GM19240 (cell line): Measurements from ENCODE around the gene DHRS13.
"Not testable (repeated sequence)": the region's sequence is repeated elsewhere in the genome, so short reads cannot be mapped to it uniquely, and the experiment has no call there.

Experiments used
- DNase-seq: peaks from one replicate; pipeline ENCODE4 v3.0.0; 2011; ENCODE audit warnings: low spot score; ENCODE audit not compliant: insufficient read length

The DHRS13 gene

DNA sequence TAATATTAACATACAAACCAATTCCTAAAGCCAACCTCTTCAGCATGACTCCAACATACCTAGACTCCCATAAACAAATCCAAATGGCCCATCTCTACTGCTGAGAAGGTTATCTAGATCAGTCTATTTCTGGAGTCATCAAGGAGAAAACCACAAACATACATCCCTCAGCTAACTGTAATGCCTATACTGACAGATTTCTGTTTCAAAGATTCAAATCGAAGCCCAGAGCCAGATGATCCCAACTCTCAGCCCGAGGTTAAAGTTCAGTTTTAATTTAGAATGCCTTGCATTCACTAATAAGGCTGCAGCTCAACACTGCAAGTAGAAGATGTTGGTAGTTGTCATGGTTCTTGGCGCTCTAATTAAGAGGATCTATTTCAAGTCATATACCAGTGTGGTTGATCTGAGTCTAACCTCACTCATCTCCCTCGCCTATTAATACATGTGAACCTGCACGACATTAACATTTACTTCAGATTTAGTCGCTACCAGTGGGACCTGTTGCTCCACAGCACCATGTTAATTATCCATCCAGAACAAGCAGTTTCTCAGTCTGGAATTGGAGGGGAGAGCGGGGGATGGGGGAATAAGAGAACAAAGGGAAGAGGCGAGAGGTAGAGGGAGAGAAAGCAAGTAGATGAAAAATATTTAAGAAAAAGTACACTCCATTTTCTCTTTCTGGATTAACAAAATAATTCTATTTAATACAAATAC, 33.0 kb upstream of the DHRS13 start:
- no peak for DNase-seq

DNA sequence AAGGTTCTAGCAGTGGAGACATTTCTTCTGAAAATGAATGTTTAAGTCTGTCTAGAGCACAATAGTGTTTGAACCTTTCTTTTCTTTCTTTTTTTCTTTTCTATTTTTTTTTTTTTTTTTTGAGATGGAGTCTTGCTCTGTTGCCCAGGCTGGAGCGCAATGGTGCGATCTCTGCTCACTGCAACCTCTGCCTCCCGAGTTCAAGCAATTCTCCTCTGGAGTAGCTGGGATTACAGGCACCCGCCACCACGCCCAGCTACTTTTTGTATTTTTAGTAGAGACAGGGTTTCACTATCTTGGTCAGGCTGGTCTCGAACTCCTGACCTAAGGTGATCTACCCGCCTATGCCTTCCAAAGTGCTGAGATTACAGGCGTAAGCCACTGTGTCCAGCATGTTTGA, 31.6 kb upstream of the DHRS13 start:
- not testable (repeated sequence) for DNase-seq

- DNase-seq, result no peak
Observed at GRCh38 chr17:28929787-28930186, 26.9 kb upstream of the DHRS13 start.

GRCh38 chr17:28928061-28928460, 25.2 kb upstream of the DHRS13 start:
- no peak for DNase-seq

DNA sequence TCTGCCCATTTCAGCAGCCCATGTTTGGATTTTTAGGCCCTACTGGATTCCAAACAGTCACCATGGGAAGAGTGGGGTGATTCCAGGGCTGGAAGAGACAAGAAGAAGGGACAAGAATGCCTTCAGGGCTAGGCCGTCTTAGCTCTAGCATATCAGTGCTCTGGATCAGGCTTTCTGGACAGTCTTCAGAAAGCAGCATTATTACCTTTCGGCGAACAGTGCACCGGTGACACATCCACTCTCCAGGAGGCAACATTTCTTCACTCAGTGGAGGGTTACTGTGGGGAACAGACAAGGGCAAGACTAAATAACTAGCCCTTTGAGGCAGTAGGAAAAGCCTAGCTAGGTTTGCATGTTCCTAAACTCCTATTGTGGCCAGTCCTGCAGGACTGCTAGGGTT, 23.9 kb upstream of the DHRS13 start:
- no peak for DNase-seq

- DNase-seq, result no peak
Observed at GRCh38 chr17:28926366-28926765, 23.5 kb upstream of the DHRS13 start.

- DNase-seq, result no peak
Observed at GRCh38 chr17:28925912-28926365, 23.1 kb upstream of the DHRS13 start.

DNA sequence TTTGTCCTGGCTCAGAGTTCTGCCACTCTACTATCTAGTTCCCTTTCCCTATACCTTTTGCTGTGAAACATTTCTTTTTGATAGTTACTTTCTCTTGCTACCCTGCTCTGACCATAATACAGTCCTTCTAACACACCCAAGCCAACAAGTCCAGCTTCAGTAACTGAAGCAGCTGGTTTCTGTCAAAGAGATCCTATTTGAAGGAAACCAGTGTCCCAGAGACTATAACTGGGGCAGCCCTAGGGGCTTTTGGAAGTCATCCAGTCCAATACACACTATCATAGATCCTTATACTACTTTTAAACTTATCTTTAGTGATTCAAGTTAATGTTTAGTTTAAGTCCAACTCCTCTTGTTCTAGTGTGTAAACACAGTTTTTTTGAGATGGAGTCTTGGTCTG, 17.3 kb upstream of the DHRS13 start:
- DNase-seq, result no peak

- DNase-seq, result no peak
Observed at GRCh38 chr17:28918295-28918694, 15.4 kb upstream of the DHRS13 start.

DNA sequence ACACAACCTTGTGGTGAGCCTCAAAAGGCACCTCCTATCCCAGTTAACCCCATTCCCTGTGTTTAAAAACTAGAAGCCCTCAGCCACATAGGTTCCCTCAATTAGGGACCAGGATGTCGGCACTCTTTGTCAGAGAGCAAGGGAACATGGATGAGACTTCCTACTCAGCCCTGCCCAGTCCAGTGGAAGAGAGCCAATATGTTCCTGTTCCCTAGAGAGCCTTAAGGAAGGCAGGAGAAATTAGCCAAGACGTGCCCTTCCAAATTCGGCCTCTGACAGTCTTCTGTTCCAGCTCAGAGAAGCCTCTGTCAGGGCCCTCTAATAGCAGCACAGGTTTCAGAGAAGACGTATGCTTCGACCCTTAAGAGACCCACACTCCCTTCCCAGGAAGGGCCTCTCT, 14.6 kb upstream of the DHRS13 start:
- no peak for DNase-seq

GRCh38 chr17:28917029-28917428, 14.2 kb upstream of the DHRS13 start:
- DNase-seq, result no peak

- no peak for DNase-seq
Observed at GRCh38 chr17:28916302-28916934, 13.5 kb upstream of the DHRS13 start.

- DNase-seq, result no peak
Observed at GRCh38 chr17:28912938-28913333, 10.1 kb upstream of the DHRS13 start.

DNA sequence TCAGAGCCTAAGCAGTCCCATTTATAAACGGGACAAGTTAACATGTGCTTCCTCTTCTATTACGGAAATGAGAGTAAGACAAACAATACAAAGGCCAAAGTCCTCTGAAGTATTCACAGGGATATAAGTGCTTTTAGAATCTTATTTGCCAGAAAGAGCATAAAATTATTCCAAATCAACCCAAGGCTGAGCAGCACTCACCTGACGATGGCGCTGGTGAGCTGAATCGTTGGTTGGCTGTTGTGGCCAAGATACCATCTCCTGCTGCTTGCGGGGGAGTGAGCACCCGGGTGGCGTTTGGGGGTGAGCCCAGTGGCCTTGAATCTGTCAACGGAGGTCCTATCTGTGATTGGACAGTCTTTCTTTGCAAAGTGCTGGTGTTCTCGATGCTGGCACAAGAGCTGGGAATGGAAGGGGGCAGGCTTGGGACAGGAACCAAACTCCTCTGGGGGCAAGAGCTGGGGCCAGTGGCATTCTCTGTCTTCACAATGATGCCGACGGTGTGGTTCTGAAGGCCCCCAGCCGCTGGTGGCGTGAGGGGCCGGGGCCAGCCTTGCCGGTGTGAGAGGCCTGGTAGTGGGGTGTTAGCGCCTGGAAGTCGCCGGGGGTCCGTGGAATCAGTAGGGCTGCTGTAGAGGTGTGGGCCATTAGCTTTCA, 9.5 kb upstream of the DHRS13 start:
- no peak for DNase-seq

DNA sequence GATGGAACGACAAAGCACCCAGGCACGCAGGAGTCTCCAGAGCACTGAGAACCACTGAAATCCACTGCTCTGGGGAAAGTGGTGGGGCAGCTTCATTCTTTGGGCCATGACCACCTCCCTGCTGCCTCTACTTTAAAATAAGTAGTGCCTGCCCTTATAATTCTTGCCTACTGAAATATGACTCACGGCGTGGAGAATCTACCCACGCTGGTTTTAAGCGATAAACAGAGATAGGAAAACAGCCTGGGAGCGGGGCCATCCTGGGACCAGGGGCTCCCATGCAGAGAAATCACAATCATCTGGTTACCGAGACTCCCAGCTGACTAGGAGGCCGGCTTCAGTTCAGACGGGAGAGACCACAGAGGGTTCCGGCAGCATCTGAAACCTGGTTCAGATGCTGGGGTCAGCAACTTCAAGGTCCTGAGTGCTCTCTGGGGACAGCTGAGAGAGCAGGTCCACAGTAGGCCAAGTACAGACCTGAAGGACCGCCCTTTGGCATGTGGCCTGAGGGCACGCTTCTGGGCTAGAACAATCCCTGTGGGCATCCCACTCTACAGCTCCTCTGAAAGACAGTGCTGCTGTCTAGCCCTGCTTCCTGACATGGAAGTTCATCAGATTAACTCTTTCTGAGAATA, 8.6 kb upstream of the DHRS13 start:
- DNase-seq, result no peak

DNA sequence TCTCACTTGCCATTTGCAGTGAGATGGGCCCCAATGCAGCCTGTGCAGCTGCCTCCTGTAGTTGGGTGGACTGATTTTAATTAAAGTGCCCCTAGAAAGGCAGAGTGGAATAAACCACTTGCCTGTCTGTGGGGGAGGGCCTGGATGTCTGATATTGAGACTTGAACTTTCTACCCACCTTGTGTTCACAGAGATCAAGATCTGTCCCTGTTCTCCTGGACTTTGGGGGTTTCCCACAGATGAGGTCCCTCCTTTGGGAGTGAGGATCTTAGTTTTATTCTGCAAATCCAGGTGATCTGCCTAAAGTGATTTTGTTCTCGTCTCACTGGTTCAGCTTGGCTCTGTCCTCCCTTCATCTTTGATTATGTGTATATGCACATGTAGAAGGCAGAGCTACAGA, 7.7 kb upstream of the DHRS13 start:
- DNase-seq, result no peak

- no peak for DNase-seq
Observed at GRCh38 chr17:28908640-28909167, 5.8 kb upstream of the DHRS13 start.

DNA sequence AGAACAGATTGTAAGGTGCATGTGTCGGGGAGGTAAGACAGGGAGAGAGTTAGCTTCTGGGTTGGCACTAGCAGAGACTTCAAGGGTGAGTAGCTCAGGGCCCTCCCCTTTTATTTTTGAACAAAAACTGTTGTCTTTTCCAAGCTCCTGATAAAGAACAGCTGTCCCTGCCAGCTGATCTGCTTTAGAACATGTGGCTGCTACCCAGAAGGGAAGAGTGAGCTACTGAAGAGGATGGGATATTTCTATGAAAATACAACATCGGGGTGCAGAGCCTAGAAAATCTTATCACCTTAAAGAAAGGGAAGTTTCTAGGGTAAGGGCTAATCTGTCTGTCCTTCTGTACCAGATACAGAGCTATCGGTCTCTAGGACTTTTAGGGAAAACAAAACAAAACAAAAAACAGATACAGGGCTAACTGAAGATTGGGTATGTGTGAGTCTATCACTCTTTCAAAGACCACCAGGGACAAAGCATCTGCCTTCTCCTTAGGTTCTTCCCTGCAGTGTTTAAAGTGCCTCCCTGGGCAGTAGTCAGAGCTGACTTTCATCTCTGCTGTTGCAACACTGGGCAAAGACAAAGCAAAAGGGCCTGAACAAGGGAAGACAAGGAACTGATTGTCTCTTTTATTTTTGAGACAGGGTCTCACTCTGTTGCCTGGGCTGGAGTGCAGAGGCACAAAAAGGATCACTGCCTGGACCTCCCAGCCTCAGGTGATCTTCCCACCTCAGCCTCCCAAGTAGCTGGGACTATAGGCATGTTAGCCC, 5.0 kb upstream of the DHRS13 start:
- no peak for DNase-seq

DNA sequence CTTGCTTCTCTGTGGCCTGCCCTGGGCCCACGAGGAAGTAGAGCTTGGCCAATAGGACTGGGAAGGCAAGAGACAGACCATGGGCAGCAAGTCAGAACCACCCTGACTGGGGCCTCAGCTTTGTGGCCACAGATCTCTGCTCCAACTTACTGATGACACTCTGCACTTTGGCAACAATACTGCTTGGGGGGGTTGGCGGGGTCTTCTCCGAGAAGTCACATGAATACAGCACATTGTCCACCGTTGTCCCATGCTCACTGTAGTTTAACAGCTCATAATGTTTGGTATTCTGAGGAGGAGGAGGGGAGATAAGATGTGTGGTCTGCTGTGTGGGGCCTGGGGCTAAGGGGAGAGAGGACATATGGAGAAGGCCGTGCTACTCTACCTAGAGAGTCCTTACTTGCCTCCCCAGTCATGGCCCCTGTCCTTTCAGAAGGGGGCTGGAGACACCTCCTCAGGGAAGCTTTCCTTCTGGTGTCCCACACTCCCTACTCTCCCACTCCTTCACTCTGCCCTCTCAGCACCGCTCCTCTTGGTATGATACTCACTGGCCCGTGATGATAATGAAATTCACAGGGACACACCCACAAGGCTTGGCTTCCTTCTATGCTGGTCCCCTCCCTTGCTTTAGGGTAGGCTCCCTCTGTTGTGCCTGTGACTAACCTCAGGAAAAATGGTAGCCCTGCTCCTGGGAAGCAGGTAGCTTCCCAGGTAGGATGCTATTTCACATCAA, 4.0 kb upstream of the DHRS13 start:
- DNase-seq, result no peak

DNA sequence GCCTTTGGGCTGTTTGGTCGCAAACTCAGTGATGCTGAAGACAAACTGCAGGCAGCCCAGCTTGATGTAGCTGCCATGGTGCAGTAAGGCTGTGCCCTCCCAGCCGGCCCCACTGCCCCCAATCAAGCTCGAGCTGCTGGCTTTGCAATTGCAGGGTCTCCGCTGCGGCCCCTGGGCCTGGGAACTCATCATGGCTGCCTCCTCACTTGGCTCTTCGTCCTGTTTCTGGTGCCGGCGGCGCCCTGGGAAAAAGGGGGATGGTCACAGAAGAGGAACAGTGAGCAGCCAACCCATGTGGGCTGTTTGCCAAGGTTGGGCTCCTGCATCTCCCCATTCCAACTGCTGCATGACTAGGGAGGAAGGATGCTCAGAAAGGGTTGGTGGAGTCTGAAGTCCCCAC, 3.4 kb upstream of the DHRS13 start:
- no peak for DNase-seq

DNA sequence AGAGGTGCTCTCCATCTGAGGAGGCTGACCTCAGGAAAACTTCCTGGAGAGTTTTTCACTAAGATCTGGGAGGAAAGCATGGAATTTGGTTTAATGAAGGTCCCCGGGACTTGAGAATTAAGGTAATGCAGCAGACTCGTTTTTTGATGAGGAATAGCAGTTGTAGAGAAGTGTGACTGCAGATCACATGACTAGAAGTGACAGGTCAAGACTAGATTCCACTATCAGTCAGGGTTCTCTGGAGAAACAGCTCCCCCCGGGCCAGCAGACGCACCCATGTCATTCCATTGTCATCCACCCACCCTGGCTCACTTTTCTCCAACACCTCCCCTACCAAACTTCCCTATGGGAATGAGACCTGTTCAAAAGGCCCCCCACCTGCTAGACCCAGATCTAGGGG, 1.9 kb upstream of the DHRS13 start:
- DNase-seq, result no peak
